H1 (cell line): Measurements from ENCODE around the gene SULT2B1. TPM values are rescaled to one million over a fixed set of nuclear protein-coding genes. Genes with fewer than 3 reads are reported as not detected.
A peak's percentile ranks its signal among the peaks of the same experiment; 100 is the strongest.

Source experiments
- CTCF ChIA-PET: fragments of 300-600 bp; sonication (Branson Sonifier 250); formaldehyde crosslinking; loops from one replicate; lab custom pipeline; 2021; ENCODE audit not compliant: partially characterized antibody; lab: Charles Lee
- POLR2A ChIA-PET: fragments of 300-600 bp; sonication (Branson Sonifier 250); formaldehyde crosslinking; loops from one replicate; lab custom pipeline; 2021; ENCODE audit warnings: inconsistent platforms; ENCODE audit not compliant: partially characterized antibody; lab: Charles Lee
- DNase-seq, 2 experiments: peaks; one replicate each; pipeline versions ENCODE4 v3.0.0 to v3.0.0-alpha.2; 2010 to 2022; ENCODE audit warnings: low spot score in 2 of 2, low read depth in 1 of 2, mixed read lengths in 1 of 2
- FAIRE-seq: peaks from 2 replicates; lab custom pipeline; 2011; peaks lifted over from hg19 to GRCh38; lab: Jason Lieb, UNC
- H2AFZ ChIP-seq: 2 replicates; pipeline ENCODE4 v1.8.1; 2012; ENCODE audit warnings: low read length, inconsistent platforms
- H2AK5ac ChIP-seq: 2 replicates; pipeline ENCODE4 v1.6.1; 2013; ENCODE audit warnings: low read depth, low read length
- H2BK120ac ChIP-seq: replicated peaks from 2 replicates; pipeline ENCODE3; 2013; ENCODE audit warnings: low read depth, low read length, inconsistent platforms
- H2BK12ac ChIP-seq: 2 replicates; pipeline ENCODE4 v1.6.1; 2013; ENCODE audit warnings: low read depth, low read length
- H2BK15ac ChIP-seq: 2 replicates; pipeline ENCODE4 v1.6.1; 2013; ENCODE audit warnings: low read length
- H2BK20ac ChIP-seq: 2 replicates; pipeline ENCODE4 v1.6.1; 2013; ENCODE audit warnings: low read length
- H2BK5ac ChIP-seq: 2 replicates; pipeline ENCODE4 v1.6.1; 2013; ENCODE audit warnings: low read depth, low read length
- H3K14ac ChIP-seq: 2 replicates; pipeline ENCODE4 v1.6.1; 2013; ENCODE audit warnings: inconsistent platforms; ENCODE audit not compliant: insufficient read length
- H3K18ac ChIP-seq: 2 replicates; pipeline ENCODE4 v1.6.1; 2013; ENCODE audit warnings: low read length; ENCODE audit errors: extremely low read depth
- H3K23ac ChIP-seq: 2 replicates; pipeline ENCODE4 v1.6.1; 2013; ENCODE audit warnings: inconsistent platforms; ENCODE audit not compliant: insufficient read length
- H3K23me2 ChIP-seq: 2 replicates; pipeline ENCODE4 v1.6.1; 2013; ENCODE audit warnings: low read depth, low read length
- H3K27ac ChIP-seq: 2 replicates; pipeline ENCODE4 v1.6.1; 2011; ENCODE audit warnings: low read depth, low read length, inconsistent platforms
- H3K27me3 ChIP-seq, 4 experiments: replicated peaks in 1 of 4; 1 replicate in 1 of 4; 2 replicates in 3 of 4; pipeline versions ENCODE4 v1.6.1 to v1.8.1; 2011 to 2013; ENCODE audit warnings: low read length in 3 of 4, mild to moderate bottlenecking in 3 of 4, inconsistent platforms in 2 of 4, mixed read lengths in 2 of 4, moderate library complexity in 1 of 4; ENCODE audit not compliant: control insufficient read depth in 3 of 4, insufficient read depth in 3 of 4; ENCODE audit errors: extremely low read depth in 1 of 4
- H3K36me3 ChIP-seq, 4 experiments: 2 replicates each; pipeline versions ENCODE4 v1.6.1 to v1.8.1; 2011 to 2013; ENCODE audit warnings: mild to moderate bottlenecking in 4 of 4, low read length in 3 of 4, moderate library complexity in 2 of 4, control low read depth in 1 of 4, inconsistent platforms in 1 of 4; ENCODE audit not compliant: insufficient read depth in 4 of 4, control insufficient read depth in 2 of 4
- H3K4ac ChIP-seq: replicated peaks from 2 replicates; pipeline ENCODE3; 2013; ENCODE audit warnings: low read length, low read depth, mixed read lengths, inconsistent platforms; ENCODE audit not compliant: insufficient read length
- H3K4me1 ChIP-seq, 4 experiments: replicated peaks in 1 of 4; 1 replicate in 1 of 4; 2 replicates in 3 of 4; pipeline versions ENCODE4 v1.6.1 to v1.8.1; 2011 to 2013; ENCODE audit warnings: low read length in 3 of 4, inconsistent platforms in 2 of 4, mixed read lengths in 1 of 4; ENCODE audit not compliant: insufficient read depth in 4 of 4, control insufficient read depth in 3 of 4
- H3K4me2 ChIP-seq, 2 experiments: 2 replicates each; pipeline versions ENCODE4 v1.6.1 to v1.8.1; 2011 to 2013; ENCODE audit warnings: low read depth in 2 of 2, low read length in 2 of 2, control low read depth in 1 of 2, inconsistent platforms in 1 of 2, mild to moderate bottlenecking in 1 of 2; ENCODE audit not compliant: insufficient read depth in 1 of 2
- H3K4me3 ChIP-seq, 4 experiments: fragments of 200-600, 300-600 bp in 1 of 4; sonication (generic), shearing (Covaris generic), sonication (Bioruptor Twin) in 1 of 4; 2 replicates each; pipeline versions ENCODE4 v1.5.1 to v1.8.1; 2011 to 2016; ENCODE audit warnings: low read length in 4 of 4, low read depth in 3 of 4, control low read depth in 2 of 4, inconsistent platforms in 2 of 4, mild to moderate bottlenecking in 2 of 4, mixed read lengths in 1 of 4, moderate library complexity in 1 of 4; ENCODE audit not compliant: insufficient read depth in 2 of 4; ENCODE audit errors: extremely low read depth in 1 of 4
- H3K56ac ChIP-seq: replicated peaks from 2 replicates; pipeline ENCODE3; 2013; ENCODE audit warnings: low read depth, mild to moderate bottlenecking, mixed read lengths, low read length, inconsistent platforms; ENCODE audit not compliant: insufficient read length
- H3K79me1 ChIP-seq: 2 replicates; pipeline ENCODE4 v1.6.1; 2013; ENCODE audit warnings: low read depth, low read length, control low read depth
- H3K79me2 ChIP-seq, 2 experiments: 2 replicates each; pipeline versions ENCODE4 v1.6.1 to v1.8.1; 2012 to 2013; ENCODE audit warnings: low read length in 2 of 2, mild to moderate bottlenecking in 2 of 2, inconsistent platforms in 1 of 2; ENCODE audit not compliant: insufficient read depth in 2 of 2, control insufficient read depth in 1 of 2
- H3K9ac ChIP-seq, 4 experiments: replicated peaks in 1 of 4; 1 replicate in 1 of 4; 2 replicates in 3 of 4; pipeline versions ENCODE4 v1.6.1 to v1.8.1; 2011 to 2013; ENCODE audit warnings: low read depth in 3 of 4, low read length in 3 of 4, control low read depth in 2 of 4, mild to moderate bottlenecking in 2 of 4, moderate library complexity in 2 of 4, inconsistent platforms in 1 of 4; ENCODE audit errors: extremely low read depth in 1 of 4
- H3K9me3 ChIP-seq, 2 experiments: 2 replicates each; pipeline versions ENCODE4 v1.6.1 to v1.8.1; 2012 to 2013; ENCODE audit warnings: mild to moderate bottlenecking in 2 of 2, moderate library complexity in 2 of 2, control low read depth in 1 of 2, inconsistent platforms in 1 of 2, low read depth in 1 of 2, low read length in 1 of 2, mixed read lengths in 1 of 2; ENCODE audit not compliant: insufficient read depth in 2 of 2
- H4K20me1 ChIP-seq, 2 experiments: replicated peaks in 1 of 2; 2 replicates each; pipeline versions ENCODE3 to v1.8.1; 2011 to 2013; ENCODE audit warnings: inconsistent platforms in 2 of 2, low read length in 2 of 2, mild to moderate bottlenecking in 1 of 2; ENCODE audit not compliant: insufficient read depth in 2 of 2, control insufficient read depth in 1 of 2
- H4K5ac ChIP-seq: 2 replicates; pipeline ENCODE4 v1.6.1; 2013; ENCODE audit warnings: low read length, low read depth, mixed read lengths, inconsistent platforms; ENCODE audit not compliant: insufficient read length
- H4K8ac ChIP-seq: 2 replicates; pipeline ENCODE4 v1.8.0; 2013; ENCODE audit warnings: mild to moderate bottlenecking, moderate library complexity, low read length, inconsistent platforms; ENCODE audit not compliant: insufficient read depth; ENCODE audit errors: extremely low read depth
- H4K91ac ChIP-seq: replicated peaks from 2 replicates; pipeline ENCODE3; 2013; ENCODE audit warnings: low read length, mixed read lengths, inconsistent platforms; ENCODE audit not compliant: insufficient read length
- ASH2L ChIP-seq: fragments of 200-600, 300-600 bp; sonication (generic); IDR thresholded peaks from one replicate; pipeline ENCODE4 v1.7.1; 2017; ENCODE audit warnings: low read length
- CEBPB ChIP-seq: IDR thresholded peaks from 2 replicates; pipeline ENCODE4 v1.6.1; 2012; ENCODE audit warnings: low read depth, low read length
- CHD1 ChIP-seq: IDR thresholded peaks from 2 replicates; pipeline ENCODE4 v1.6.1; 2012; ENCODE audit warnings: low read depth, low read length, improper control_type of control experiment
- HDAC6 ChIP-seq: IDR thresholded peaks from one replicate; pipeline ENCODE4 v1.7.1; 2012; ENCODE audit warnings: low read depth, mild to moderate bottlenecking, inconsistent platforms, low read length, moderate library complexity
- JUN ChIP-seq: IDR thresholded peaks from 2 replicates; pipeline ENCODE4 v1.6.1; 2011; ENCODE audit warnings: low read depth, mild to moderate bottlenecking, improper control_type of control experiment, low read length
- JUND ChIP-seq: IDR thresholded peaks from 2 replicates; pipeline ENCODE4 v1.6.1; 2011; ENCODE audit warnings: mild to moderate bottlenecking, improper control_type of control experiment, low read length
- KDM1A ChIP-seq: fragments of 200-600, 300-600 bp; sonication (generic); IDR thresholded peaks from 2 replicates; pipeline ENCODE4 v1.7.1; 2016; ENCODE audit warnings: mild to moderate bottlenecking, low read length, borderline replicate concordance
- POU5F1 ChIP-seq: IDR thresholded peaks from 2 replicates; pipeline ENCODE4 v1.6.1; 2011; ENCODE audit warnings: low read depth, mild to moderate bottlenecking, low read length, moderate library complexity
- RBBP5 ChIP-seq: IDR thresholded peaks from 2 replicates; pipeline ENCODE4 v1.7.1; 2012; ENCODE audit warnings: low read depth, mild to moderate bottlenecking, inconsistent platforms, low read length, moderate library complexity, borderline replicate concordance
- SP2 ChIP-seq: IDR thresholded peaks from 2 replicates; pipeline ENCODE4 v1.6.1; 2012; ENCODE audit warnings: mild to moderate bottlenecking, low read length, inconsistent platforms
- SUZ12 ChIP-seq: fragments of 200-600 bp; sonication (generic); IDR thresholded peaks from 2 replicates; pipeline ENCODE4 v1.6.1; 2012; ENCODE audit warnings: mild to moderate bottlenecking, inconsistent platforms, low read length, moderate library complexity, mixed read lengths
- TBP ChIP-seq: IDR thresholded peaks from 2 replicates; pipeline ENCODE4 v1.6.1; 2011; ENCODE audit warnings: low read depth, low read length, improper control_type of control experiment
- TEAD4 ChIP-seq: IDR thresholded peaks from 2 replicates; pipeline ENCODE4 v1.6.1; 2012; ENCODE audit warnings: low read depth, low read length, inconsistent platforms, mixed read lengths
- WGBS, 2 experiments: shearing (Covaris generic) in 1 of 2; methylation state at CpG; one replicate each; pipeline versions ENCODE4 v1.1.6 to v1.1.7; 2013 to 2015; ENCODE audit warnings: low lambda C conversion rate in 2 of 2, mixed read lengths in 2 of 2, inconsistent platforms in 1 of 2, low coverage in 1 of 2, missing lambda C conversion rate in 1 of 2; ENCODE audit not compliant: insufficient replicate concordance in 2 of 2, insufficient coverage in 1 of 2, insufficient read length in 1 of 2; ENCODE audit errors: extremely low coverage in 1 of 2, missing lambda C conversion rate in 1 of 2; 5-methylcytosine and 5-hydroxymethylcytosine counted together
- polyA plus RNA-seq, 7 experiments: library from polyadenylated mRNA; depleted of rRNA in 3 of 7; stranded (reverse) in 5 of 7; unstranded in 2 of 7; fragments of >200 nt in 5 of 7; fragments of 200-250 nt in 2 of 7; gene quantifications; 1 replicate in 5 of 7; 2 replicates in 1 of 7; 4 replicates in 1 of 7; pipeline versions ENCODE4 v1.2.1 to v1.2.3, GENCODE V29; 2011 to 2013; ENCODE audit warnings: missing spikeins in 2 of 7, mixed read lengths in 2 of 7
- total RNA-seq: library from RNA; stranded (reverse); fragmentation: NEBNext Ultra II Directional; extraction: Animal tissue kit (Norgen Biotek cat#: 25700); gene quantifications from 2 replicates; pipeline ENCODE4 v1.2.1, GENCODE V29; 2021

Gene SULT2B1
- total and polyA plus RNA-seq, 2 of the 8 experiments (the other 6 are each of a cell fraction or from before 2014, with no cell fraction given) = 1.5 to 2.6 TPM

DNA sequence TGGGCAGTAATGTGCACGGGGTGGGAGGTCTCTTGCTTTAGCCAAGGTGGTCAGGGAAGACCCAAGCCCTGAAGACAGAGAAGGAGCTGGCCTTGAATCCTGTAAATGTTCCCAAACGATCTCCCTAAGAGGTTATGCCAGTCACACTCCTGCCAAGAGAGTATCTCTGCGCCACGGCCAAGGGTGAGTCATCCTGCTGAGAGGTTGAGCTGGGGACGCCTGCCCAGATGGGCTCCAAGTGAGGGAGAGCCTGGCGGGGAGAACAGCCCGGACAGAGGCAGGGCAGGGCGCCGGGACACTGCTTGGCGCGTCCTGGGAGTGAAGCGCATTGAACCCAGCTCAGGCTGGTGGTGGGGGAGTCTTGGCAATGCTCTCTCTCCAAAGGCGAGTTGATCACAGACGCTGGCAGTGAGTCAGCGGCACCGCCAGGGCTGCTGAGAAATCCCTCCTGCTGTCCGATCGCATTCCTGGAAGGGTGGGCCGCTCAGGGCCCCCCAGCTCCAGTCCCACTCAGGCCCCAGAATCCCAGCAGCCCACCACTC, 16.4 kb downstream of the SULT2B1 start:
- Histone ChIP-seq H2BK20ac (0 out of 2 replicates have a peak overlapping the region, but pooled peaks have one; percentile 62), H3K27me3 (no peaks in the 10 kb centered on the region; a peak in 2 of 7 replicates), H3K56ac (no peak overlapping the region), H2BK15ac (0 out of 2 replicates have a peak overlapping the region, but pooled peaks have one; percentile 75), H2BK12ac (peak overlapping the region; percentile 27; the same call in 1 of the 2 replicates), H3K79me2 (no peaks in the 10 kb centered on the region), H3K4me3 (peak overlapping the region in 3 of 4 experiments; percentile 10 to 50 (median 14); a peak in 4 of 8 replicates), H2AFZ (peak overlapping the region; percentile 82), H3K9me3 (no peaks in the 10 kb centered on the region), H3K4me1 (peaks cover 0 to 8% (median 3%) of the 10 kb centered on the region in 4 experiments; a peak in 5 of 7 replicates), H3K36me3 (no peaks in the 10 kb centered on the region), H2BK5ac (peak overlapping the region; percentile 57; the same call in 1 of the 2 replicates), H2AK5ac (no peak overlapping the region), H3K79me1 (no peaks in the 10 kb centered on the region), H3K9ac (peak overlapping the region in 1 of 4 experiments; percentile 17; a peak in 4 of 7 replicates), H4K91ac (no peak overlapping the region), H3K18ac (peak overlapping the region; percentile 42; the same call in 1 of the 2 replicates), H4K8ac (peak overlapping the region; percentile 88; the same call in 1 of the 2 replicates), H3K23me2 (no peaks in the 10 kb centered on the region), H3K14ac (no peak overlapping the region), H3K4ac (no peak overlapping the region), H4K5ac (no peak overlapping the region), H3K4me2 (peak overlapping the region; percentile 56 to 57), H3K27ac (no peak overlapping the region; the same call in 1 of the 2 replicates), H2BK120ac (no peak overlapping the region), H4K20me1 (no peaks in the 10 kb centered on the region), H3K23ac (no peak overlapping the region)
- ChIA-PET POLR2A (interaction anchor here (0.6 to 2.4 kb wide), 13 partner anchors 10 to 98 kb away, joined by 3 to 8 read pairs (median 4); partner anchors contain the start of genes RPL18 and SPHK2), CTCF (interaction anchor here (0.8 to 2.7 kb wide), 11 partner anchors 9 to 79 kb away, joined by 3 to 16 read pairs (median 4); partner anchors contain the start of gene CA11)
- FAIRE-seq (no peak), DNase-seq (peak in 1 of 2 experiments; percentile 68)
- 10% methylated on average over 18 of the region's 19 CpGs; no CpG with 5 or more reads in 1 of the 2 experiments for WGBS, 2 experiments
- TF ChIP-seq HDAC6 = no peak
- no peak for TF ChIP-seq CEBPB
- no peak for TF ChIP-seq POU5F1
- peak; percentile 69 for TF ChIP-seq TEAD4
- TF ChIP-seq RBBP5 = peak; percentile 72; the same call in 1 of the 2 replicates
- no peak for TF ChIP-seq KDM1A
- TF ChIP-seq CHD1 = no peak
- TF ChIP-seq SP2 = no peak
- peak; percentile 44; the same call in 1 of the 2 replicates for TF ChIP-seq TBP
- TF ChIP-seq JUND = peak; percentile 63; the same call in 1 of the 2 replicates
- no peak for TF ChIP-seq SUZ12
- TF ChIP-seq JUN = no peak
- no peak for TF ChIP-seq ASH2L
